ENCODE data around the gene CYP24A1. TPM values are rescaled to one million over a fixed set of nuclear protein-coding genes. Genes with fewer than 3 reads are reported as not detected.

The CYP24A1 gene
- total and polyA plus RNA-seq, 4 donors, result 0.28 to 1.2 (median 0.91) TPM

DNA sequence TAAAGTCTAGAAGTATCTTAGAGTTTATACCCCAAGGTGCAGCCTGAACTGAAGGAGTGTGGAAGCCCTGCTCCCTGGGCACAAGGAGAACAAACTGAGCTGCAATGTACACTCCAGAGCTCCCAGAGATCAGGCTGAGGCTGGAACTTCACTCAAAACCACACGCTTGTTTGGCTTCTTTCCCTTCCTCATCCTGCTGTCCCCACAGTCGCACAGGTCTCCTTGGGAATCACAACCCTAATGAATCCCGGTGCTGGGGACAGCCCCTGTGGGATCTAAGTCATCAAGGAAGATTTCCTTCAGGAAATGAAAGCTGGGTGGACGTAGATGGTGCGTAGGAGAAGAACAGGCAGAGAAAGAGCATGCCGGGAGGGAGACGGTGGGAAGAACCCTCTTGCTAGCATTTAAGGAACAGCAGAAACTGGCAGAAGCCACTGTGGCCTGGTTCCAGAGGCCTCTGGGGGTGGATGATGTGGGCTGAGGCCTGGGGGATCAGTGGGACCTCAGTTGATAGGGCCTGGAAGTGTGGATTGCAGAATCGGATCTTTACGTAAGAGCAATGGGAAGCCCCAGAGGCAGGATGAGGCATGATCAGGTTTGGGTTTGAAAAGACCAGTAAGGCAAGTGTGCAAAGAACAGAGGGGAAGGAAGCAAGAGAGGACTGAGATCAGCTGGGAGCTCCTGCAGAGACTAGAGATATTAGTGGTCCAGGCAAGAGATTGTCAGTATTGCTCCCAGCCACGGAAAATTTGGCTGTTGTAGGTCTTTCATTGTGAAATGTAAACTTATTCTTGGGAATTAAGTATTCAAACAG is 21.4 kb downstream of the CYP24A1 start:
- H3K27me3 ChIP-seq (ENCODE audit: control insufficient read depth, insufficient read depth, low read length), result peaks cover 2% of the 10 kb centered on the region
- peaks cover 3% of the 10 kb centered on the region for H3K4me1 ChIP-seq (ENCODE audit: control insufficient read depth, insufficient read depth, low read length)
- no peaks in the 10 kb centered on the region for H3K36me3 ChIP-seq (ENCODE audit: control insufficient read depth, insufficient read depth, low read length)
- WGBS (ENCODE audit: insufficient coverage), result 78% methylated on average over 10 of the region's 10 CpGs
- H3K9me3 ChIP-seq (ENCODE audit: control insufficient read depth, insufficient read depth, low read length), result no peaks in the 10 kb centered on the region
- no peak overlapping the region for H3K4me3 ChIP-seq (ENCODE audit: low read depth, low read length)
- no peak overlapping the region for H3K27ac ChIP-seq (ENCODE audit: low read depth, low read length)
- DNase-seq (ENCODE audit: low read depth in 4 of 6, low spot score in 6 of 6), result no peak

GRCh38 chr20:54151511-54152226 is 22.1 kb downstream of the CYP24A1 start:
- H3K27ac ChIP-seq (ENCODE audit: low read depth, low read length), result no peak overlapping the region
- H3K4me1 ChIP-seq (ENCODE audit: control insufficient read depth, insufficient read depth, low read length), result peaks cover 3% of the 10 kb centered on the region
- no peaks in the 10 kb centered on the region for H3K27me3 ChIP-seq (ENCODE audit: control insufficient read depth, insufficient read depth, low read length)
- 96% methylated on average over 4 of the region's 12 CpGs for WGBS (ENCODE audit: insufficient coverage)
- H3K9me3 ChIP-seq (ENCODE audit: control insufficient read depth, insufficient read depth, low read length), result no peaks in the 10 kb centered on the region
- no peaks in the 10 kb centered on the region for H3K36me3 ChIP-seq (ENCODE audit: control insufficient read depth, insufficient read depth, low read length)
- no peak overlapping the region for H3K4me3 ChIP-seq (ENCODE audit: low read depth, low read length)
- DNase-seq (ENCODE audit: low read depth in 4 of 6, low spot score in 6 of 6), result no peak

DNA sequence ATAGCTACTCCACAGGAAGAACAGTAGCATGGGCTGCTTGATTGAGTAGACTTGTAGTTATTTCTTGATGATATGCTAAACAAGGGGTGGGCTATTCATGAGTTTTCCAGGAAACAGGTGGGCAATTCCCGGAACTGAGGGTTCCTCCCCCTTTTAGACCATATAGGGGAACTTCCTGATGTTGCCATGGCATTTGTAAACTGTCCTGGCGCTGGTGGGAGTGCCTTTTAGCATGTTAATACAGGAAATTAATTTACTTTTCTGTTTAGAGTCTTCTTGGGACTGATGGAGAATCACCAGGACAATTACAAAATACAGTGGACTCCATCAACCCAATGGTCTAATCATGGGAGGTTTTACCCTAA is 22.7 kb downstream of the CYP24A1 start:
- Histone ChIP-seq H3K4me3 (ENCODE audit: low read depth, low read length) (no peak overlapping the region), H3K27ac (ENCODE audit: low read depth, low read length) (no peak overlapping the region), H3K36me3 (ENCODE audit: control insufficient read depth, insufficient read depth, low read length) (no peaks in the 10 kb centered on the region), H3K27me3 (ENCODE audit: control insufficient read depth, insufficient read depth, low read length) (no peaks in the 10 kb centered on the region), H3K4me1 (ENCODE audit: control insufficient read depth, insufficient read depth, low read length) (peaks cover 3% of the 10 kb centered on the region), H3K9me3 (ENCODE audit: control insufficient read depth, insufficient read depth, low read length) (no peaks in the 10 kb centered on the region)
- no peak for DNase-seq (ENCODE audit: low read depth in 4 of 6, low spot score in 6 of 6)
- no CpG with 5 or more reads among the region's 2 CpGs for WGBS (ENCODE audit: insufficient coverage)

DNA sequence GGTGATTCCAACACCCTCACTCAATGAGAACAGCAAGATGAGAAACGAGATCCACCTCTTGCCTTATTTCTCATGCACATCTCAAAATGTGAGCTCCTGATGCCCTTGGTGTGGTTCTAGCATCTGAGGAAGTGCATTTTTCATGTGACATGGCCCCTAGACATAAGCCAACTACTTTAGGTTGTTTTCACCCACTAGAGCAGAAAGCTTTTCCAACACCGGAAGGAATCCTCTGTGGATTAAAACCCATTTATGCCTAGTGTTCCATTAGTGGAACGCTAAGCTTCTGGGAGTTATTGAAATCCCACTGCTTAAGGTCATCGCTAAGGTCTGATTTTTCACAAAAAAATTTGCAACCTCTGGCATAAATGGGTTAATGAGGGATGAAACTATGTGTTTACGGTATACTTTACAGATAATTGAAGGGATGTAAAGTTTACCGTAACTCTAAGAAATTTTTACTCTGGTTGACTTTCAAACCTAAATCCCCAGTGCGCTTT is 24.0 kb downstream of the CYP24A1 start:
- H3K27me3 ChIP-seq (ENCODE audit: control insufficient read depth, insufficient read depth, low read length), result no peaks in the 10 kb centered on the region
- H3K27ac ChIP-seq (ENCODE audit: low read depth, low read length), result no peak overlapping the region
- H3K9me3 ChIP-seq (ENCODE audit: control insufficient read depth, insufficient read depth, low read length), result no peaks in the 10 kb centered on the region
- WGBS (ENCODE audit: insufficient coverage), result 100% methylated on average over 1 of the region's 7 CpGs
- peaks cover 3% of the 10 kb centered on the region for H3K4me1 ChIP-seq (ENCODE audit: control insufficient read depth, insufficient read depth, low read length)
- no peak for DNase-seq (ENCODE audit: low read depth in 4 of 6, low spot score in 6 of 6)
- H3K4me3 ChIP-seq (ENCODE audit: low read depth, low read length), result no peak overlapping the region
- H3K36me3 ChIP-seq (ENCODE audit: control insufficient read depth, insufficient read depth, low read length), result no peaks in the 10 kb centered on the region

GRCh38 chr20:54148947-54149764 is 24.6 kb downstream of the CYP24A1 start:
- DNase-seq (ENCODE audit: low read depth in 4 of 6, low spot score in 6 of 6), result no peak
- H3K27me3 ChIP-seq (ENCODE audit: control insufficient read depth, insufficient read depth, low read length), result no peaks in the 10 kb centered on the region
- peaks cover 3% of the 10 kb centered on the region for H3K4me1 ChIP-seq (ENCODE audit: control insufficient read depth, insufficient read depth, low read length)
- no peak overlapping the region for H3K4me3 ChIP-seq (ENCODE audit: low read depth, low read length)
- H3K9me3 ChIP-seq (ENCODE audit: control insufficient read depth, insufficient read depth, low read length), result no peaks in the 10 kb centered on the region
- WGBS (ENCODE audit: insufficient coverage), result no CpG with 5 or more reads among the region's 7 CpGs
- no peak overlapping the region for H3K27ac ChIP-seq (ENCODE audit: low read depth, low read length)
- no peaks in the 10 kb centered on the region for H3K36me3 ChIP-seq (ENCODE audit: control insufficient read depth, insufficient read depth, low read length)

GRCh38 chr20:54146672-54147071 is 27.1 kb downstream of the CYP24A1 start:
- H3K4me1 ChIP-seq (ENCODE audit: control insufficient read depth, insufficient read depth, low read length), result no peaks in the 10 kb centered on the region
- H3K9me3 ChIP-seq (ENCODE audit: control insufficient read depth, insufficient read depth, low read length), result no peaks in the 10 kb centered on the region

DNA sequence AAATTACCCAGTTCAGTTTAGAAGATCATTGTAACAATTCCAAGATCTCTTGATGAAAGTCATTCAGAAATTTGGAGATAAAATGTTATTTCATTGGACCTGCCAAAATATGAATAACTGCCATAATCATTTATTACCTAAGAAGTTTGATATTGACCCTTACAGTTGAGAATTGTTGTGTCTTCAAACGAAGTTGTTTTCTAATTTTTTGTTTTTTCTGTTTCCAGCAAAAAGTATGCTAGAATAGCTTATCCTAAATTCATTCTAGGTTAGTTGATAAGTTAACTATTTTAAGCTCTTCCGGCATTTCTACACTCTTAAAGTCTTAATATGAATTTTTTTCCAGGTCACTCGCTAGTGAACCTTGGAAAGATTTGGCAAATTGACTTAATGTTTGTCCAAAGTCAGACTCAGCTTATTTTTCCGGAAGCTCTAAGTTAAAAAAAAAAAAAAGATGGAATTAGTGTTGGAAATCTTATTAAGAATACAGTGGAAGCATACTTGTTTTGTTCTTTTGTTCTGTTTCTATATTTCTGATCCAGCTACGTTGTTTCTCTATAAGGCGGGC is 28.9 kb downstream of the CYP24A1 start:
- H3K9me3 ChIP-seq (ENCODE audit: control insufficient read depth, insufficient read depth, low read length), result no peaks in the 10 kb centered on the region
- DNase-seq (ENCODE audit: low read depth in 4 of 6, low spot score in 6 of 6), result no peak
- no peaks in the 10 kb centered on the region for H3K36me3 ChIP-seq (ENCODE audit: control insufficient read depth, insufficient read depth, low read length)
- no peak overlapping the region for H3K4me3 ChIP-seq (ENCODE audit: low read depth, low read length)
- no peaks in the 10 kb centered on the region for H3K27me3 ChIP-seq (ENCODE audit: control insufficient read depth, insufficient read depth, low read length)
- H3K27ac ChIP-seq (ENCODE audit: low read depth, low read length), result no peak overlapping the region
- H3K4me1 ChIP-seq (ENCODE audit: control insufficient read depth, insufficient read depth, low read length), result no peaks in the 10 kb centered on the region
- no CpG with 5 or more reads among the region's 6 CpGs for WGBS (ENCODE audit: insufficient coverage)

More at GRCh38 chr20:54146672-54147071, 27.1 kb downstream of the CYP24A1 start:
- no peaks in the 10 kb centered on the region for H3K27me3 ChIP-seq (ENCODE audit: control insufficient read depth, insufficient read depth, low read length)
- DNase-seq (ENCODE audit: low read depth in 4 of 6, low spot score in 6 of 6), result no peak
- WGBS (ENCODE audit: insufficient coverage), result 100% methylated on average over 1 of the region's 1 CpG
- no peaks in the 10 kb centered on the region for H3K36me3 ChIP-seq (ENCODE audit: control insufficient read depth, insufficient read depth, low read length)
- H3K4me3 ChIP-seq (ENCODE audit: low read depth, low read length), result no peak overlapping the region
- no peak overlapping the region for H3K27ac ChIP-seq (ENCODE audit: low read depth, low read length)

DNA sequence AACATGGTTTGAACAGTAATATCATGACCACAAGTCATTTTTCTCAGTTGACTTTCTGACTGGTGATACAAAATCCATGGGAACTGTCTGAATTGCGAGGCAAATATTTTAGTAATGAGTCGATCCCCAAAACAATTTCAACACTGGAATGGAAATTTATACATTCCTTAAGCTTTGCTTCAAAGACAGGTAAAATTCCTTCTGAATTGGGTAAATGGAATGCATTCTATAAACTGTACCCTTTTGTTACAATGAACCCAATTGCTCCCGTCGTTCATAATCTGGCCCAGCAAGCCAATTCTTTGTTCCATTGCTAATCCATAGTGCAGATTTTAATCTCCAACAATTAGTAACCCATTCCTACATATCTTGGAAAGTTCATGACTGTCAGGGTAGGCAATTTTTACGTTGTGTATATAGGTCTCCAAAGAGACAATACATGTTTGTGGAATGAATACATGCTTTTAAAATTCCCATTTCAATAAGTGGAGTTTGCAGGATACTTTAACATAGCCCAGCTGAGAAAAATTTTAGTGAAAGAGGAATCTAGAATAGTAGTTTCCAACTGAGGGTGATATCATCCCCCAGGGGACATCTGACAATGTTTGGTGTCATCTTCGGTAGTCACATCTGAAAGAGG is 32.7 kb downstream of the CYP24A1 start:
- 100% methylated on average over 1 of the region's 6 CpGs for WGBS (ENCODE audit: insufficient coverage)
- no peaks in the 10 kb centered on the region for H3K27me3 ChIP-seq (ENCODE audit: control insufficient read depth, insufficient read depth, low read length)
- no peaks in the 10 kb centered on the region for H3K4me1 ChIP-seq (ENCODE audit: control insufficient read depth, insufficient read depth, low read length)
- no peak overlapping the region for H3K27ac ChIP-seq (ENCODE audit: low read depth, low read length)
- no peaks in the 10 kb centered on the region for H3K36me3 ChIP-seq (ENCODE audit: control insufficient read depth, insufficient read depth, low read length)
- no peak for DNase-seq (ENCODE audit: low read depth in 4 of 6, low spot score in 6 of 6)
- H3K9me3 ChIP-seq (ENCODE audit: control insufficient read depth, insufficient read depth, low read length), result no peaks in the 10 kb centered on the region
- no peak overlapping the region for H3K4me3 ChIP-seq (ENCODE audit: low read depth, low read length)

- WGBS (ENCODE audit: insufficient coverage), result 100% methylated on average over 1 of the region's 3 CpGs
- Histone ChIP-seq H3K4me1 (ENCODE audit: control insufficient read depth, insufficient read depth, low read length) (no peaks in the 10 kb centered on the region), H3K27ac (ENCODE audit: low read depth, low read length) (no peak overlapping the region), H3K9me3 (ENCODE audit: control insufficient read depth, insufficient read depth, low read length) (no peaks in the 10 kb centered on the region), H3K27me3 (ENCODE audit: control insufficient read depth, insufficient read depth, low read length) (no peaks in the 10 kb centered on the region), H3K36me3 (ENCODE audit: control insufficient read depth, insufficient read depth, low read length) (no peaks in the 10 kb centered on the region), H3K4me3 (ENCODE audit: low read depth, low read length) (no peak overlapping the region)
- DNase-seq (ENCODE audit: low read depth in 4 of 6, low spot score in 6 of 6), result no peak
Observed at GRCh38 chr20:54140486-54140885, 33.3 kb downstream of the CYP24A1 start.
